ENCODE results near the gene HID1. TPM values are rescaled to one million over a fixed set of nuclear protein-coding genes. Genes with fewer than 3 reads are reported as not detected.

HID1 gene
- total and polyA plus RNA-seq, 2 donors (not counting 1 experiment from before 2014, with no cell fraction given), result 3.9 to 4.0 TPM

DNA sequence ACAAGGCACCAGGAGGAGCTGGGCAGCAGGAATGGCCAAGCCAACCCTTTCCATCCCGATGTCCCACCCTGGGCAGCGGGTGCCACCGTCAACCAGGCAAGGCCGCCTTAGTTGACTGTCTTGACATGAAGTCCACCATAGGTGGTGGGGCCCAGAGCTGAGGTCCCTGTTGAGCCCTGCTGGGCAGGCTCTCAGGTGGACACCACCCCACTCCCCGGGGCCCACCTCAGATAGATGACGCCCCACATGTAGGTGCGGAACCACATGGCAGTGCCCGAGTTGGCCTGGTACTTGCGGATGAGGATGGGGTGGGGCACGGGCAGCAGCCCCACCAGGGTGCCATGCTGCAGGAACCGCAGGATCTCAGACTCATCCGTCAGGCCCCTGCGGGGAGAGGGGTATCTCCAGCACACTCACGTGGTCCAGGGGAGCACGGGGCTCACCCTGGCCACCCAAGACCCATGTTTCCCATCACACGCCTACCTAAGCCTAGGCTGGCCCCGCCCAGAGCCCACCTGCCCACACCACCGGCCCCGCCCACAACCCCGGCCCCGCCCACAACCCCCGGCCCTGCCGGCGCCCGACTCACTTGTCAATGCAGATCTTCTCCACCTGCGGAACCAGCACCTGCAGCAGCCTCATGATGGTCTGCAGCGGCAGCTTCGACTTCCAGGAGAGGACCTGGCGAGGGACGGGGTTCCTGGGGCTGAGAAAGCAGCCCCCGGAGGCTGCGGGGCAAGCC is 20.7 kb downstream of the HID1 start:
- DNase-seq, result no peak
- Histone ChIP-seq H4K20me1 (ENCODE audit: control insufficient read depth, insufficient read depth, low read length, poor library complexity, severe bottlenecking) (no peaks in the 10 kb centered on the region), H2AFZ (ENCODE audit: insufficient read depth, low read depth, low read length, poor library complexity, severe bottlenecking) (no peak overlapping the region), H3K4me3 (ENCODE audit: control extremely low read depth in 1 of 5, extremely low read depth in 1 of 5, insufficient read depth in 1 of 5, low read depth in 2 of 5, low read length in 4 of 5) (no peak overlapping the region), H3K9ac (ENCODE audit: low read length) (no peak overlapping the region), H3K36me3 (replicated peaks in 1 of 2; ENCODE audit: control extremely low read depth in 1 of 2, control insufficient read depth in 1 of 2, extremely low read depth in 1 of 2, insufficient read depth in 2 of 2, low read length in 1 of 2) (no peaks in the 10 kb centered on the region), H3K27me3 (replicated peaks in 1 of 4; ENCODE audit: control extremely low read depth in 1 of 4, control insufficient read depth in 3 of 4, insufficient read depth in 4 of 4, low read length in 3 of 4) (peaks cover 0 to 18% (median 0%) of the 10 kb centered on the region in 4 experiments), H3K4me1 (ENCODE audit: control insufficient read depth in 2 of 2, insufficient read depth in 2 of 2, low read length in 2 of 2) (no peaks in the 10 kb centered on the region), H3K4me2 (replicated peaks; ENCODE audit: low read depth, low read length, poor library complexity, severe bottlenecking) (no peak overlapping the region), H3K27ac (ENCODE audit: low read length in 2 of 2) (no peak overlapping the region), H3K79me2 (ENCODE audit: control insufficient read depth, insufficient read depth, low read length) (no peaks in the 10 kb centered on the region), H3K9me3 (ENCODE audit: control extremely low read depth in 1 of 3, control insufficient read depth in 2 of 3, insufficient read depth in 1 of 3, low read length in 2 of 3) (peaks cover 0 to 4% (median 0%) of the 10 kb centered on the region in 3 donors)
- ChIA-PET POLR2A (no interaction called here), CTCF (interaction anchor here (3.9 kb wide), 1 partner anchor 10 kb away, joined by 13 read pairs; no protein-coding TSS in a partner anchor)
- Mint-ChIP-seq H3K4me1 (no peaks in the 10 kb centered on the region), H3K4me3 (no peak overlapping the region), H3K27me3 (peaks cover 5% of the 10 kb centered on the region), H3K9me3 (ENCODE audit: insufficient read depth) (no peaks in the 10 kb centered on the region), H3K27ac (no peak overlapping the region)
- 81% methylated on average over 29 of the region's 32 CpGs for WGBS (ENCODE audit: insufficient coverage)
- ATAC-seq (ENCODE audit: low read depth), result no peak
- intact Hi-C loops (cut with micrococcal nuclease), result no loop called here
- TF ChIP-seq, protein P1, sequence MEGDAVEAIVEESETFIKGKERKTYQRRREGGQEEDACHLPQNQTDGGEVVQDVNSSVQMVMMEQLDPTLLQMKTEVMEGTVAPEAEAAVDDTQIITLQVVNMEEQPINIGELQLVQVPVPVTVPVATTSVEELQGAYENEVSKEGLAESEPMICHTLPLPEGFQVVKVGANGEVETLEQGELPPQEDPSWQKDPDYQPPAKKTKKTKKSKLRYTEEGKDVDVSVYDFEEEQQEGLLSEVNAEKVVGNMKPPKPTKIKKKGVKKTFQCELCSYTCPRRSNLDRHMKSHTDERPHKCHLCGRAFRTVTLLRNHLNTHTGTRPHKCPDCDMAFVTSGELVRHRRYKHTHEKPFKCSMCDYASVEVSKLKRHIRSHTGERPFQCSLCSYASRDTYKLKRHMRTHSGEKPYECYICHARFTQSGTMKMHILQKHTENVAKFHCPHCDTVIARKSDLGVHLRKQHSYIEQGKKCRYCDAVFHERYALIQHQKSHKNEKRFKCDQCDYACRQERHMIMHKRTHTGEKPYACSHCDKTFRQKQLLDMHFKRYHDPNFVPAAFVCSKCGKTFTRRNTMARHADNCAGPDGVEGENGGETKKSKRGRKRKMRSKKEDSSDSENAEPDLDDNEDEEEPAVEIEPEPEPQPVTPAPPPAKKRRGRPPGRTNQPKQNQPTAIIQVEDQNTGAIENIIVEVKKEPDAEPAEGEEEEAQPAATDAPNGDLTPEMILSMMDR (IDR thresholded peaks at IDR 0.05), result no peak
- TF ChIP-seq EZH2 (IDR thresholded peaks at IDR 0.05; ENCODE audit: borderline replicate concordance, insufficient read depth, low read depth, low read length, poor library complexity, severe bottlenecking), result no peak

DNA sequence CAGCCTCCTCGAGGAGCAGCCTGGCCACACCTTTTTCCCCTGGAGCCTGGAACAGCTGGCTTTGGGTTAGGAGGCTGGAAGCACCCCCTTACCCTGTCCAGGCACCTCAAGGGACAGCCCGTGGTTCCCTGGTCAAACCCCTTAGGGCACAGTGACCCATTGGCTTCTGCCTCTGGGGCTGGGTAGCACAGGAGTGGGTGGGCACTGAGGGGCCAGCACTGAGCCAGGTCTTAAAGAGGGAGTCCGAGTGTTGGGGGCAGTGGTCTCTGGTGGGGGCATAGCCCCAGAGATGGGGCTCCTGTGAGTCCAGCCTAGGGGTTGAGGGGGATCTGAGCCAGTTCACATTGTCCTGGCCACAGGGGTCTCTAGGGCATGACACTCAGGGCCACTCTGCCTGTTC is 21.5 kb downstream of the HID1 start:
- Mint-ChIP-seq H3K4me1 (no peaks in the 10 kb centered on the region), H3K4me3 (no peak overlapping the region), H3K27ac (no peak overlapping the region), H3K27me3 (peaks cover 5% of the 10 kb centered on the region), H3K9me3 (ENCODE audit: insufficient read depth) (no peaks in the 10 kb centered on the region)
- H3K9ac ChIP-seq (ENCODE audit: low read length), result no peak overlapping the region
- intact Hi-C loops (cut with micrococcal nuclease), result no loop called here
- TF ChIP-seq EZH2 (IDR thresholded peaks at IDR 0.05; ENCODE audit: borderline replicate concordance, insufficient read depth, low read depth, low read length, poor library complexity, severe bottlenecking), result no peak
- TF ChIP-seq, protein P1 (IDR thresholded peaks at IDR 0.05), result no peak
- POLR2A ChIA-PET, result no interaction called here
- H3K27me3 ChIP-seq (replicated peaks in 1 of 4; ENCODE audit: control extremely low read depth in 1 of 4, control insufficient read depth in 3 of 4, insufficient read depth in 4 of 4, low read length in 3 of 4), result peaks cover 0 to 15% (median 0%) of the 10 kb centered on the region in 4 experiments
- DNase-seq (no peak), ATAC-seq (ENCODE audit: low read depth) (no peak)
- no peaks in the 10 kb centered on the region for H3K36me3 ChIP-seq (replicated peaks in 1 of 2; ENCODE audit: control extremely low read depth in 1 of 2, control insufficient read depth in 1 of 2, extremely low read depth in 1 of 2, insufficient read depth in 2 of 2, low read length in 1 of 2)
- no peak overlapping the region for H3K27ac ChIP-seq (ENCODE audit: low read length in 2 of 2)
- CTCF ChIA-PET, result interaction anchor here (3.9 kb wide), 1 partner anchor 10 kb away, joined by 13 read pairs; no protein-coding TSS in a partner anchor
- H4K20me1 ChIP-seq (ENCODE audit: control insufficient read depth, insufficient read depth, low read length, poor library complexity, severe bottlenecking), result no peaks in the 10 kb centered on the region
- H3K9me3 ChIP-seq (ENCODE audit: control extremely low read depth in 1 of 3, control insufficient read depth in 2 of 3, insufficient read depth in 1 of 3, low read length in 2 of 3), result peaks cover 0 to 4% (median 0%) of the 10 kb centered on the region in 3 donors
- H2AFZ ChIP-seq (ENCODE audit: insufficient read depth, low read depth, low read length, poor library complexity, severe bottlenecking), result no peak overlapping the region
- H3K4me1 ChIP-seq (ENCODE audit: control insufficient read depth in 2 of 2, insufficient read depth in 2 of 2, low read length in 2 of 2), result no peaks in the 10 kb centered on the region
- H3K4me2 ChIP-seq (replicated peaks; ENCODE audit: low read depth, low read length, poor library complexity, severe bottlenecking), result no peak overlapping the region
- WGBS (ENCODE audit: insufficient coverage), result 55% methylated on average over 3 of the region's 3 CpGs
- no peak overlapping the region for H3K4me3 ChIP-seq (ENCODE audit: control extremely low read depth in 1 of 5, extremely low read depth in 1 of 5, insufficient read depth in 1 of 5, low read depth in 2 of 5, low read length in 4 of 5)
- no peaks in the 10 kb centered on the region for H3K79me2 ChIP-seq (ENCODE audit: control insufficient read depth, insufficient read depth, low read length)

All from B cell (primary cell).